ENCODE results near the gene NSUN3.

Gene NSUN3

GRCh38 chr3:94049267-94049666 is 13.6 kb upstream of the NSUN3 start:
- no peak for FAIRE-seq

GRCh38 chr3:94050546-94050945 is 12.3 kb upstream of the NSUN3 start:
- FAIRE-seq (no peak), DNase-seq (ENCODE audit: insufficient read length) (no peak)
- no peak for TF ChIP-seq POLR2A (IDR thresholded peaks at IDR 0.05; ENCODE audit: low read depth, low read length)
- TF ChIP-seq TAF1 (IDR thresholded peaks at IDR 0.05; ENCODE audit: borderline replicate concordance, low read depth, low read length): no peak
- TF ChIP-seq POLR2AphosphoS5 (IDR thresholded peaks at IDR 0.05; ENCODE audit: low read depth, low read length): no peak

More at GRCh38 chr3:94049267-94049666, 13.6 kb upstream of the NSUN3 start:
- DNase-seq (ENCODE audit: insufficient read length): no peak
- TF ChIP-seq TAF1 (IDR thresholded peaks at IDR 0.05; ENCODE audit: borderline replicate concordance, low read depth, low read length): no peak
- no peak for TF ChIP-seq POLR2A (IDR thresholded peaks at IDR 0.05; ENCODE audit: low read depth, low read length)
- no peak for TF ChIP-seq POLR2AphosphoS5 (IDR thresholded peaks at IDR 0.05; ENCODE audit: low read depth, low read length)

- FAIRE-seq: no peak
Observed at GRCh38 chr3:94061297-94061696, 1.6 kb upstream of the NSUN3 start.

GRCh38 chr3:94063496-94064119 is 747 bp downstream of the NSUN3 start:
- FAIRE-seq (peak; percentile 21), DNase-seq (ENCODE audit: insufficient read length) (no peak)
- TF ChIP-seq TAF1 (IDR thresholded peaks at IDR 0.05; ENCODE audit: borderline replicate concordance, low read depth, low read length) (no peak), POLR2A (IDR thresholded peaks at IDR 0.05; ENCODE audit: low read depth, low read length) (no peak), POLR2AphosphoS5 (IDR thresholded peaks at IDR 0.05; ENCODE audit: low read depth, low read length) (no peak)

More at GRCh38 chr3:94061297-94061696, 1.6 kb upstream of the NSUN3 start:
- TF ChIP-seq TAF1 (IDR thresholded peaks at IDR 0.05; ENCODE audit: borderline replicate concordance, low read depth, low read length) (no peak), POLR2AphosphoS5 (IDR thresholded peaks at IDR 0.05; ENCODE audit: low read depth, low read length) (no peak), POLR2A (IDR thresholded peaks at IDR 0.05; ENCODE audit: low read depth, low read length) (no peak)
- no peak for DNase-seq (ENCODE audit: insufficient read length)

- DNase-seq (ENCODE audit: insufficient read length) (no peak), FAIRE-seq (no peak)
Observed at GRCh38 chr3:94064243-94064860, 1.5 kb downstream of the NSUN3 start.

GRCh38 chr3:94065122-94065521 is 2.3 kb downstream of the NSUN3 start:
- FAIRE-seq: no peak
- TF ChIP-seq POLR2AphosphoS5 (IDR thresholded peaks at IDR 0.05; ENCODE audit: low read depth, low read length) (no peak), POLR2A (IDR thresholded peaks at IDR 0.05; ENCODE audit: low read depth, low read length) (no peak), TAF1 (IDR thresholded peaks at IDR 0.05; ENCODE audit: borderline replicate concordance, low read depth, low read length) (no peak)
- no peak for DNase-seq (ENCODE audit: insufficient read length)

More at GRCh38 chr3:94064243-94064860, 1.5 kb downstream of the NSUN3 start:
- TF ChIP-seq POLR2A (IDR thresholded peaks at IDR 0.05; ENCODE audit: low read depth, low read length) (no peak), TAF1 (IDR thresholded peaks at IDR 0.05; ENCODE audit: borderline replicate concordance, low read depth, low read length) (no peak), POLR2AphosphoS5 (IDR thresholded peaks at IDR 0.05; ENCODE audit: low read depth, low read length) (no peak)

DNA sequence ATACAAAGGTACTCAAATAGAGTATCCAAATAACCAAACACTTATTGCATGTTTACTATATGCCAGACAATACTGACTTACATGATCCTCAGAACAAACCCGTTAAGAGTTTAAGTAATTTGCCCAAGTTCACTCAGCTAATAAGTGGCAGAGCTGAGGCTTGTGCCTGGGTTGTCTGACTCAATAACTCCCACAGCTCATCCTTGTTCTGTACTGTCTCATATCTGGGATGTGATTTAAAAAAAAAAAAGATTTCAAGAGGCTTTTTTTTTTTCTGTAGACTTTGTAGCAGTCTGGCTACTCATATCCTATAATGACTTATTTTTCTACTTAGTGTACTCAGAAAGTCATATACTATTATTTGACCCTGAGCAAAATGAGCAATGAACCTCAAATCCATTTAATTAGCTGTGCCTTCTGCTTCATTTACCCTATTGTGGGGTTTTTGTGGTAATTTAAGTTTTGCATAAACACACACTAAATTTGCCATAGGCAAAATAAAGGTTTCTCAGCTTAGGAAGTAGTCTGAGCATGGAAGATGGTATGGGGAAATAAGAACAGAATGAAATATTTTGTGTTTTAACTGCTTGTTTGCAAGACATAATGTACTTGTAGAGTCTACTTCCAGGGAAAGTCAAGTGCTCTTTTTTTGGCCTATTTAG is 3.1 kb downstream of the NSUN3 start:
- no peak for DNase-seq (ENCODE audit: insufficient read length)
- FAIRE-seq: no peak
- TF ChIP-seq POLR2A (IDR thresholded peaks at IDR 0.05; ENCODE audit: low read depth, low read length): no peak
- no peak for TF ChIP-seq TAF1 (IDR thresholded peaks at IDR 0.05; ENCODE audit: borderline replicate concordance, low read depth, low read length)
- no peak for TF ChIP-seq POLR2AphosphoS5 (IDR thresholded peaks at IDR 0.05; ENCODE audit: low read depth, low read length)

DNA sequence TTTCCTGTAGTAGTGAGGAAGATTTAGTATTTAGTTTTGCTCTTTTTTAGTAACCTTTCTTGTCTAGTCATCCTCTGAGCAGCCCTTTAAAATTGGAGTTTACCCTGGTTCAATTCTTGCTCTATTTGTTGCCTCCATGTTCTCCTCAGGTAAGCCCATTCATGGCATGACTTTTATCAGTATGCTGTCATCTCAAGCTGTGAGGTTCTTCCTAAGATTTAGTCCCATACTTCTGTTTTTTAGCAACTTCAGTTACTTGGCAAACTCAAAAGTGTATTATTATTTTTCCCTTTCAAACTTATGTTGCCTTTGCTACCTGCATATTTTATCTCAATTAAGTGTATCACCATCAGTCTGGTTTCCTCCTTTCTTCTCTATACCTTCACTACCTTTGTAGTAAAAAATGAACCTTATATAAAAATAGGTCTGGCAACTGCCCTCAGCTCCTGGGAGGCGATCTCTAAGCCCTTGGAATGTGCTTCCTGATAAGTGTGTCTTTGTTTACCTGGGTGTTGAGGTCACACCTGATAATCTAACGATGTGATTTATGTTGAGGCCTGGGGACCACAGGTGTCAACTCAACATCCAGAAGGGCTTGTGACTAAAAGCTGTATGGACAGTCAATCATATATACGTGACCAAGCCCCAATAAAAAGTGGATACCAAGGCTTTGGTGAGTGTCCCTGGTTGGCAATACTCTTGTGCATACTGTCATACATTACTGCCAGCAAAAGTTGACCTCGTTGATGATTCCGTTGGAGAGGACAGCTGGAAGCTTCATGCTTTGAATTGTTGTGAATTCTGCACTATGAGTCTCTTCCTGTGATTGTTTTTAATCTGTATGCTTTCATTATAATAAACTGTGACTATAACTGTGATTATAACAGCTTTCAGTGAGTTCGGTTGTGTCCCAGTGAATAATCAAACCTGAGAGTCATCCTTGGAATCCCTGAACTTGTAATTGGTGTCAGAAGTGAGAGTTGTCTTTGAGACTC is 3.9 kb downstream of the NSUN3 start:
- DNase-seq (ENCODE audit: insufficient read length) (no peak), FAIRE-seq (no peak)
- TF ChIP-seq POLR2A (IDR thresholded peaks at IDR 0.05; ENCODE audit: low read depth, low read length) (no peak), POLR2AphosphoS5 (IDR thresholded peaks at IDR 0.05; ENCODE audit: low read depth, low read length) (no peak), TAF1 (IDR thresholded peaks at IDR 0.05; ENCODE audit: borderline replicate concordance, low read depth, low read length) (no peak)

- DNase-seq (ENCODE audit: insufficient read length) (no peak), FAIRE-seq (no peak)
- TF ChIP-seq POLR2AphosphoS5 (IDR thresholded peaks at IDR 0.05; ENCODE audit: low read depth, low read length) (no peak), POLR2A (IDR thresholded peaks at IDR 0.05; ENCODE audit: low read depth, low read length) (no peak), TAF1 (IDR thresholded peaks at IDR 0.05; ENCODE audit: borderline replicate concordance, low read depth, low read length) (no peak)
Observed at GRCh38 chr3:94069194-94069813, 6.4 kb downstream of the NSUN3 start.

DNA sequence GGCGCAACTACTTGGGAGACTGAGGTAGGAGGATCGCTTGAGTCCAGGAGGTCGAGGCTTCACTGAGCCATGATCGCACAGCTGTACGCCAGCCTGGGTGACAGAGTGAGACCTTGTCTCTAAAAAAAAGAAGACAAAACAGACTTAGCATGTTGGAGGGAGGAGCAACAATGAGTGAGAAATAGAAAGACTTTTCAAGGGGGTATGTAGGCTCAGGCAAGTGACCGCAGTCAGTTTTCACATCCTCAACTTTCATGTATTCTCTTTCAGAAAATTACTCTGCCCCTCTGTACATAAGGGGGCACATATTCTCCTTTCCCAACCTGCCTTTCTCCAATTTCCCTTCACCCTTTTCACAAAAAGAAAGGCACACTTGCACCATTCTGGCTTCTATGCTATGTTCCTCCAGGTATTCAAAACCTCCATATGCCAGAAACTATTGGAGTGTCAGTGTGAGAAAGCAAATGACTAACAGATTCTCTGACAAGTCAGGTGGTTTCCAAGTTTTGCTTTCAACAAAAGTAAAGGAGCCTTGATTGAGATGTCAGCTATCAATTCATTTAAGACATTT is 7.6 kb downstream of the NSUN3 start:
- TF ChIP-seq POLR2AphosphoS5 (IDR thresholded peaks at IDR 0.05; ENCODE audit: low read depth, low read length) (no peak), TAF1 (IDR thresholded peaks at IDR 0.05; ENCODE audit: borderline replicate concordance, low read depth, low read length) (no peak), POLR2A (IDR thresholded peaks at IDR 0.05; ENCODE audit: low read depth, low read length) (no peak)
- FAIRE-seq: no peak
- no peak for DNase-seq (ENCODE audit: insufficient read length)
